Superior temporal gyrus (tissue), 1 donor: ENCODE data around the gene CCDC71.

Experiments
- DNase-seq: peaks from one replicate; pipeline ENCODE4 v3.0.0-alpha.2; 2016; ENCODE audit errors: extremely low spot score

The CCDC71 gene

DNA sequence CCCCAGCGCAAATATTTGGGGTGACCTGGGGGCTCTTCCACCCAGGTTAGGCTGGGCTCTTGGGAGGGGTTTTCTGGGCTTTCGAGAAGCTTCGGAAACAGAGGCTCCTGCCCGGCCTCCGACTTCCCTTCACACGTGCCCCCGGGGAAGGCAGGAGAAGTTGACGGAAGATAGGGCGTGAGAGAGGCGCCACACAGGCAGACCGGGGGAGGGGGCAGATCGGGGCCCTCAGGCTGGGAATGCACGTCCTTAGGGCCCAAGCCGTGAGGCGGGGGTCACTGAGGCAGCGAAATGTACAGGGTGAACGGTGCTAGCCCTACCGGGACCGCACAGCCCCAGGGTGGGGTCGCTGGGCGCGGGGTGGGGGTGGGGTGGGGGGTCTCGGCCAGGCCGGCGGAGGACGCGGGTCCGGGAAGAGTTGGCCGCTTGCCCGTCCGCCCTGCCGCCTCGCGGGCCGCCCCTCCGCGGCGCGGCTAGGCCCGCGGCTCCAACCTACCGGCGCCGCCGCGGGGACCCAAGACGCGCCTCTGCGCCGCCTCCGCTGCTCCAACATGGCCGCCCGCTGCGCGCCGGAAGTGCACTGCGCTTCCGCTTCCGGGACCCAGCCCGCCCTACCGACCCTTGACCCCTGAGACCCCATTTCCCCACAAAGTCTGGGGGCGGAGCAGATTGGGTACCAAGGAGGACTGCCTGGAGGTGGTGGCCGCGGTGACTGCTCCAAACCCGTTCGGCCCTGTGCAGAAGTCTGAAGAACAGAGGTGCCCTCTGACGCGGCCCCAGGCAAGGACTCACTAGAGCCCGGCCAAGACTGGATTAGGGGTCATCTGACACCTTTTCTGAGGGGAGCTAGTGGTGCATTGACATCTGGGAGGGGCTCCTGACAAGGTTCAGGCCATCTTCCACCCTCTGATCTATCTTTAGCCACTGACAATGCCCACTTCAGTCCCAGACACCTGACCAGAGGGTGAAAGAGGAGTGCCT is at the start of gene CCDC71:
Gene CCDC71, minus strand, starts transcription at position 561 of the 981 bp plus-strand sequence. CDS start 2,123 bp downstream, outside the sequence.
- peak; percentile 73 for DNase-seq

DNA sequence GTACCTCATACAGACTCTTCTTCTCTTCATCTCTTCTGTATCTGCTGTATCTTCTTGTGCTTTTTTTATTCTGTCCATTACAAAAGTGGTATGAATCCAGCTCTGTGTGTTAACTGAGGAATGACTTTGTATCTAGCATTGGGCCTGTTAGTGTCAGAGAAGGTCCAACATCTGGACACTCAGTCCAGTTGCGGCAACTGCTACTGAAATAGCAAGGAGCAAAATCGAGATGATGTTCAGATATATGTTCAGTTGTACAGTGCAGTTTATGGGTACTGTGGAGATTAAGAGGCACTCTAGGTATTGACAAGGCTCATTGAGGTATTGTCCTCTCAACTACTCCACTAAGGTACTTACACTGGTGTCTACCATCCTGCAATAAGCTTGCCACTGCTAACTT is 47.9 kb upstream of the CCDC71 start:
- DNase-seq, result no peak

DNA sequence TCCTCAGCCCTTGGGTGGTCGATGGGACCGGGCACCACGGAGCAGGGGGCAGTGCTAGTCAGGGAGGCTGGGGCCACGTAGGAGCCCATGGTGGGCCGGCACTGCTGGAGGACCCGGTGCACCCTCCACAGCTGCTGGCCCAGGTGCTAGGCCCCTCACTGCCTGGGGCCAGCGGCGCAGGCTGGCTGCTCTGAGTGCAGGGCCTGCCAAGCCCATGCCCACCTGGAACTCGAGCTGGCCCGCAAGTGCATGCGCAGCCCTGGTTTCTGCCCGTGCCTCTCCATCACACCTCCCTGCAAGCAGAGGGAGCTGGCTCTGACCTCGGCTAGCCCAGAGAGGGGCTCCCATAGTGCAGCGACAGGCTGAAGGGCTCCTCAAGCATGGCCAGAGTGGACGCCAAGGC is 47.4 kb upstream of the CCDC71 start:
- DNase-seq, result no peak

DNA sequence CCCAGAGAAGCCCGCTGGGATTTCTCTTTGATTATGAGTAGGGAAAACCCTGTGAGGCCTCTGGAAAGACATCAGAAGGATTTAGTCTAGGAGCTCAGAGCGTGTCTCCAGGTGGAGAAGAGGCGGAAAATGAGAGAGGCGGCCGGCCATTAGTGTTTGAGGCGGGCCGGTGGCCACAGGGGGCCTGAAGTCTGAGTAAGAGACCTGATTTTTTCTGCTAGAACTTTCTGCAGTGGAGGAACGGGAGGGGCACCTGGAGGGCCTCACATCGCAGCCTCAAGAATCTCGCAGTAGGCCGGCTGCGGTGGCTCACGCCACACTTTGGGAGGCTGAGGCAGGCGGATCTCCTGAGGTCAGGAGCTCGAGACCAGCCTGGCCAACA is 33.8 kb upstream of the CCDC71 start:
- DNase-seq, result no peak

DNA sequence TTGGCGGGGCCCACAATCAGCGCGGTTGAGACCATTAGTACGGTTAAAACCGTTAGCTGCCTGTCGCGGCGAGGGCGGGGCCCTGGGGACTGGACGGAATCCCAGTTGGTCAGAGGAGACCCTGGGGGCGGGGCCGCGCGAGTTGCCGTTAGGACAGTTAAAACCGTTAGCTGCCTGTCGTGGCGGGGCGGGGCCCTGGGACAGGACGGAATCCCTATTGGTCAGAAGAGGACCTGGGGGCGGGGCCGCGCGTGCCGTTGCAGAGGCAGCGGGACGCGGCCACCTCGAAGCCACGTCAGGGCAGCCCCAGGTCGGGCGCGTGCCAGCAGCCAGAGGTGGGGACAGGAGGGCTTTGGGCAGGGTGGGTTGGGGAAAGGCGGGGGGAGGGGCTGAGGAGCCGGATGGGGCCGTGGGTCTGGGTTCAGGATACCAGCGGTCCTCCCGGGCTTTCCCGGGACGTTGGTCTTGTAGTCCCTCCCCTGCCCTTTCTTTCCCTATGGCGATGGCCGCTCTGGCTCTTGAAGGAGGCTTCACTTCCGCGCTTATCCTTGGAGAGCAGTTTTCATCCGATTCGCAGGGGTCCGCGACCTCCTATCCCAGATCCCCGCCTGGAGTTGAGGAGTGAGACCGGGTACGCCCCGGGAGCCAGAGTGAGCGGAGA is 33.2 kb upstream of the CCDC71 start:
- no peak for DNase-seq

DNA sequence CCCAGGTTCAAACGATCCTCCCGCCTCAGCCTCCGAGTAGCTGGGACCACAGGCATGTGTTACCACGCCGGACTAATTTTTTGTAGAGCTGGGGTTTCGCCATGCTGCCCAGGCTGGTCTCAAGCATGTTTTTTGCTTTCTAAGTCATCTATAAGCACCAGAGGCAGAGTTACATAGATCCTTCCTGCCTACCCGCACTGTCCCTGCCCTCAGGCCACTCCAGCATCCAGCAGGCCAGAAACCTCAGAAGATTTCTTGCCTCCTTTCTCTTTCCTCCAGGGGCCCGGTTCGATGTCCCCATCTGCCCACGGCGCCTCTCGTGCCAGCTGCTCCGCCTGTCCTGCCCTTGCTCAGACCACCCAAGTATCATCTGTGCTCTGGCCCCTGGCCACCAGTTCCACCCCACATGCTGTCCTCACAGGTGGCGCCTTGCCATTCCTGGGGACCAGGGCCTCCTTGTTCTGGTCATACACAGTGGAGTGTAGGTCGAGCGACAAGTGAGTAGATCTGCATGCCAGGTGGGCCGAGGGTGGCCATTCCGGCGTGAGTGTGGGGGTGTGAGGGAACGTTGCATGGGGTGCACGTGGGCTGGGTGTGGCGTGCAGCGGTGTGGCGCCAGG is 32.6 kb upstream of the CCDC71 start:
- no peak for DNase-seq

DNA sequence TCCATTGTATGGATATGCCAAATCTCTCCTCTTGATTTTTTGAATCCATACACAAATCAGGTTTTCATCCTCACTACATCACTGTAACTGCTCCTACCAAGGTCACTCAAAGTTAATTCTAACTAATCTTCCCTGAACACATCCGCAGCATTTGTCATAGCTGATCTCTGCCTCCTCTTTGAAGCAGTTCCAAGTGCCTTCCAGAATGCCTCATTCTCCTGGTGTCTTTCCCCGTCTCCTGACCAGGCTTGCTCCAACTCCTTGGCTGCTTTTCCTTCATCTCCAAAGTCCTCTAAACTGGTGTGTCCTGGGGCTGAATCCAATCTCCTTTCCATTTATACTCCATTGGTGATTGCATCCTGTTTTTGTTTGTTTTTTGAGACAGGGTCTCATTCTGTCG is 32.0 kb upstream of the CCDC71 start:
- DNase-seq, result no peak

DNA sequence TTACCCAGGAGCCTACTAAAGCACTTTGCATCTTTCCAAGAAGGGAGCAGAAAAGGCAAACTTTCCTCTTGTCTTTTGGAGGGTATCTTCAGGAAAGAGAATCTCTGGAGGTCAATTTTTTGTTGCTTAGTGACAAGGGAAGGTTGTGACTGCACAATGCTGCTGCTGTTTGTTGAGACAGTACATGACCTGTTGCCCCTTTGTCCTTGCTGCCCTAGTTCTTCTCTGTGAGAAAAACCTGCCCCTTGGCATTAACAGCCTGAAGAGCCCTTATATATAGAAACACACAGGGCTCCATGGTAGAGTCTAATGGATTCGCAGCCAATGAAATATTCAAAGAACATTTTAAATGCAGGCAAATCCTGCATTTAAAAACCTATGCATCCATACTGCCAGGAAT is 25.6 kb upstream of the CCDC71 start:
- no peak for DNase-seq

DNA sequence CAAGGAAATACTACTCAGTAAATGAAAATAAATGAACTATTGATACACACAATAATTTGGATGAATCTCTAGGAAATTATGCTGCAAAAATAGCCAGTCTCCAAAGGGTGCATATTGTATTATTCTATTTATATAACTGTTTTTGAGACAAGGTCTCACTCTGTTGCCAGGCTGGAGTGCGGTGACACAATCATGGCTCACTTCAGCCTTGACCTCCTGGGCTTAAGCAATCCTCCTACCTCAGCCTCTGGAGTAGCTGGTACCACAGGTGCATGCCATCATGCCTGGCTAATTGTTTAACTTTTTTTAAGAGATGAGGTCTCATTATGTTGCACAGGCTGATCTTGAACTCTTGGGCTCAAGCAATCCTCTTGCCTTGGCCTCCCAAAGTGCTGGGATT is 17.7 kb upstream of the CCDC71 start:
- DNase-seq, result no peak

DNA sequence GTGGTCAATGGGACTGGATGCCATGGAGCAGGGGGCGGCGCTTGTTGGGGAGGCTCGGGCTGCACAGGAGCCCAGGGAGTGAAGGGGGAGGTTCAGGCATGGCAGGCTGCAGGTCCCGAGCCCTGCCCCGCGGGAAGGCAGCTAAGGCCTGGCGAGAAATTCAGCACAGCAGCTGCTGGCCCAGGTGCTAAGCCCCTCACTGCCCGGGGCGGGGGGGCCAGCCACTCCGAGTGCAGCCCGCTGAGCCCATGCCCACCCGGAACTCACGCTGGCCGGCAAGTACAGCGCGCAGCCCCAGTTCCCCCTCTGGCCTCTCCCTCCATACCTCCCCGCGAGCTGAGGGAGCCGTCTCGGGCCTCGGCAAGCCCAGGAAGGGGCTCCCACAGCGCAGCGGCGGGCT is 16.6 kb upstream of the CCDC71 start:
- DNase-seq, result no peak

DNA sequence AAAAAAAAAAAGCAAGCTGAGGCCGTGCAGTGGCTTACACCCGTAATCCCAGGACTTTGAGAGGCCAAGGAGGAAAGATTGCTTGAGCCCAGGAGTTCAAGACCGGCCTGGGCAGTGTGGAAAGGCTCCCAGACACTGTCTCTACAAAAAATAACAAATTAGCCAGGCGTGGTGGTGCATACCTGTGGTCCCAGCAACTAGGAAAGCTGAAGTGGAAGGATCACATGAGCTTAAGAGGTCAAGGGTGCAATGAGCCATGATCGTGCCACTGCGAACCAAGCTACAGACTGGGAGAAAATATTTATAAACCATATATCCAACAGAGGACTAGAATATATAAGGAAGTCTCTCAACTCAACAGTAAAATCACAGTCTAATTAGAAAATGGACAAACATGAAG is 15.2 kb upstream of the CCDC71 start:
- no peak for DNase-seq

DNA sequence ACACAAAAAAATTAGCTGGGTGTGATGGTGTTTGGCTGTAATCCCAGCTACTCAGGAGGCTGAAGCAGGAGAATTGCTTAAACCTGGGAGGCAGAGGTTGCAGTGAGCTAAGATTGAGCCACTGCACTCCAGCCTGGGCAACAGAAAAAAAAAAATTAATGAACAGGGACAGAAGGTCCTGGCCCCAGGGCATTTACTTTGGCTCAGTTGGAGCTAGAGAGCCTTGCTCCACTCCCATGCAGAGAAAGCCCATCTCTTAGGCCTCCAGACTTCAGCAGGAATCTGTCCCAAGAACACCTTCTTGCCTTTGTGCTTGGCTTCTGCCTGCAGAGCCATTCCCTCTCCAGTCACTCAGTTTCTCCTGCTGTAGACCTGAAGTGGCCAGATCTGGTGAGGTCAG is 14.0 kb upstream of the CCDC71 start:
- no peak for DNase-seq

DNA sequence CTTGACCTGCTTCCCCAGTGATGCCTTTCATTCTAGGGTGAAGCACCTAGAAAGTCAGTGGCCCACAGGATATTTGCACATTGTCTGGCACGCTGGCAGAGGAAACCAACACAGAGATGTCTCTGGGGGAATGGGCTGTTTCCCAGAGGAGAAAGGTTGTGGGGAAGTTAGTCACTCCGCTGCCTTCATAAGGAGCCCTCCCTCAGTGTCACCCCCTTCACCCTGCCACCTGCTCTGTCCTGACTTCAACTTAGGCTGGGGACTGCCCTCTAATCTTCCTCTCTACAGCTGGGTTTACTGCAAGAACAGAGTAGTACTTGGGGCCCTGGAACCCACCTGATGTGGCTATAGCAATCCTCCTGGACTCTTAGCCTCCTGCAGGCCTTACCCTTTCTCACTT is 10.9 kb upstream of the CCDC71 start:
- no peak for DNase-seq

DNA sequence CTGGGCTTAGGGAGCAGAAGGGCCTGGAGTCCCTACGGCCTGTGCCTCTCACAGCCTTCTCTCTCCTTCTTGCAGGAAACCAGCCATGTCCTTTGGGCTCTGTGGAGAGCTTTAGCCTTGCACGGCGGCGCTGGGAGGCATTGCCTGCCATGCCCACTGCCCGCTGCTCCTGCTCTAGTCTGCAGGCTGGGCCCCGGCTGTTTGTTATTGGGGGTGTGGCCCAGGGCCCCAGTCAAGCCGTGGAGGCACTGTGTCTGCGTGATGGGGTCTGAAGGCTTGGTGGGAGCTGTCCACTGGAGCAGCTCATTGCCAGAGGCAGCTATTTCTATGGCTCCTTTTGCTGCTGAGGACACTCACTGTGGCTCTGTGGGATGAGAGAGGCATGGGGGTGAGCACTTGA is 9.4 kb upstream of the CCDC71 start:
- DNase-seq, result no peak

DNA sequence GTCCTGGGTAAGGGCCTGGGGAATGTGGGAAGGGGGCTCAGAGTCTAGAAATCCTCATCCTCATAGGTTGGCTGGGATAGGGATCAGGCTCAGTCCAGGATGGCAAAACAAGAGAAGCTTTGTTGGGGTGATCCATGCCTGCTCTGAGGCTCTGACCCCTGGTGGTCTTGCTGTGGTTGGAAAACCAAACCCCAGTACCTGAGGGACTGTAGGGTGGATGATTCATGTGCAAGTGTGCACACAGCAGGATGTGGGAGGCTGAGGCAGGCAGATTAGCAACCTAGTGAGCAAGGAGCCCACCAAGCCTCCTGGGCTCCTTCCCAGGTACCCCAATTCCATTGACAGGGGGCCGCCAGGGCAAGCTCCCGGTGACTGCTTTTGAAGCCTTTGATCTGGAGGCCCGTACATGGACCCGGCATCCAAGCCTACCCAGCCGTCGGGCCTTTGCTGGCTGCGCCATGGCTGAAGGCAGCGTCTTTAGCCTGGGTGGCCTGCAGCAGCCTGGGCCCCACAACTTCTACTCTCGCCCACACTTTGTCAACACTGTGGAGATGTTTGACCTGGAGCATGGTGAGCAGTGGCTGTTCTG is 8.4 kb upstream of the CCDC71 start:
- no peak for DNase-seq

DNA sequence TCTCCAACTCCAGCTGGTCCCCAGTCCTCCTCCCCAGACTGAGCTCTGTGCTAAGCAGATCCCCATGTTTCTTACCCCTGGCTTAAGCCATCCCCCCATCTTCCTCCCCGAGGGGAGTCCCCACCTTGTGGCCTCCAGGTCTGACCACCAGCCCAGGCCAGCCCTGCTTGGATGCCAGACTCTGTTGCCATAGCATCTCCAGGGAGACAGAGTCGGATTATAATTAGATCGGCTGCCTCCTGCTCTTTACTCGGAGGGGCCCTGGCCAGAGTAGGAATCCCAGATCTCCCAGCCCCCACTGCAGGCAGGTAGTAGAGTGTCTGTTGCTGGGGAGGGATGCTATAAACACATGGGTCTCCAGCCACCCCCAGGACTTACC is 7.7 kb upstream of the CCDC71 start:
- DNase-seq, result no peak

DNA sequence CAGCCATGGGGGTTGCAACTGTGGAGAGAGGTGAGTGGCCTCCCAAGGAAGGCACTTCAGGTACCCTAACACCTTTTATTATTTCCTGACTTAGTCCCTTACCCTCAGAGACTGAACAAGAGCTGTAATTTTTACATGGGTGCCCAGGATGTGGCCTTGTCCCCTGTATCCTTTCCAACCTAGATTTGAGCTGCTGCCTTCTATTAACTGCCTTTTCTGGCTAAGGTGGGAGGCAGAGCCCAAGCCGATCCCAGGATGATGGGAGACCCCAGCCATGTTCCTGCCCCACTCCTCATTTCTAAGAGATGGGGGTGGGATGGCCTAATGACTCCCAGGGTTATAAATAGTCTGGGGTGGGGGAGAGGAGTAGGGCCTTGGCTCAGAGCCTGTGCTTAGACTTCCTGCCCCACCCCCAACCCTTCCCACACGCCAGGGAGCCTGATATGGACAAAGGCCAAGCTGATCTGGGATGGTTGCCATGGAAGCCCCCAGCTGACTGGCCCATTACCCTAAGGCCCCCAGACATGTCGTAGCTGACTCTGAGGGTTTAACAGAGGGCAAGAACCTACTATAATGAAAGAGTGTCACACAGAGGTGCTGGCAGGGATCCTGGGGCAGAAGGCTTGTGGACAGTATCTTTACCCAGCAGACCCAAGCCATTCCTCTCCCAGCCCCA is 7.1 kb upstream of the CCDC71 start:
- no peak for DNase-seq

DNA sequence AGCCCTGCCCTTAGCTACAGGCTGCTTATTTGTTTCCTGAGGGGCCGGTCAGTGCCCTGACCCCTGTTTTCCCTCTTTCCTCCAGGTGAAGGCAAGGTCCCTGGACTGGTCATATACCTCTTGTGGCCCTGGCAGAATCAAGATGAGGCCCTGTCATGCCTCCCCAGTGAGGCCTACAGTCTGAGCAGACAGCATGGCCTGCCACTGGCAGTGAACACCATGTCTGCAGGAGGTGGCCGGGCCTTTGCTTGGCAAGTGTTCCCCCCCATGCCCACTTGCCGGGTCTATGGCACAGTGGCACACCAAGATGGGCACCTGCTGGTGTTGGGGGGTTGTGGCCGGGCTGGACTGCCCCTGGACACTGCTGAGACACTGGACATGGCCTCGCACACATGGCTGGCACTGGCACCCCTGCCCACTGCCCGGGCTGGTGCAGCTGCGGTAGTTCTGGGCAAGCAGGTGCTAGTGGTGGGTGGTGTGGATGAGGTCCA is 6.5 kb upstream of the CCDC71 start:
- no peak for DNase-seq

DNA sequence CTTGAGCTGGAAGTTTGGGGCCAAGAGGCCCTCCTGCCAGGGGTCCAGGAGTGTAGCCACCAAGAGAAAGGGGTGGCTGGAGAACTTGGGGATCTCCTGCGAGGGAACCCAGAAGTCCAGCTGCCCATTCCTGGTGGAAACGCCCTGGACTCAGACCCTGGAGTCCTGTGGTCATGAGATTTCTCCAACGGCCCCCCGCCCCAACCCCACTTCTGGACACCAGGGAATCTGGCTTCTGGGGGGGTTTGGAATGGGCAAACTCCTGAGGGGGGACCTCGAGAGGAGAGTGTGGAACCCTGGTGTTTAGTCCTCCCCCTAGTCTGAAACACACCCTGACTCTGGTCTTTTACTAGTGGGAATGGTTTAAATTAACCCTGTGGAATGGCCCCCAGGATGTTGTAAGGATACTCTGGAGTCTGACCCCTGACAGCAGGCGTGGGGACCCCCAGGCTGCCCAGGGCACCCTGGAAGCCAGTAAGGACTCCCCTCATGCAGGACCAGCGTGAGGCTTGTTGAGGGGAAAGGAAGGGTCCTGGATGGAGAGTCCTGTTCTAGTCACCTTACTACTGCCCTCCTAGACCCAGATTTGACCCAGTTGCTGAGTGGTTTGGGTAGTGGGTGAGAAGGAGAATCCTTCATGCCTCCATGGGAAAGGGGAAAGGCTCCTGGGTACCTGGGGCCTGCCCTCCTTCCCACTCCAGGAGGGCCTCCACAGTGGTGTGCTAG is 5.8 kb upstream of the CCDC71 start:
- DNase-seq, result no peak

DNA sequence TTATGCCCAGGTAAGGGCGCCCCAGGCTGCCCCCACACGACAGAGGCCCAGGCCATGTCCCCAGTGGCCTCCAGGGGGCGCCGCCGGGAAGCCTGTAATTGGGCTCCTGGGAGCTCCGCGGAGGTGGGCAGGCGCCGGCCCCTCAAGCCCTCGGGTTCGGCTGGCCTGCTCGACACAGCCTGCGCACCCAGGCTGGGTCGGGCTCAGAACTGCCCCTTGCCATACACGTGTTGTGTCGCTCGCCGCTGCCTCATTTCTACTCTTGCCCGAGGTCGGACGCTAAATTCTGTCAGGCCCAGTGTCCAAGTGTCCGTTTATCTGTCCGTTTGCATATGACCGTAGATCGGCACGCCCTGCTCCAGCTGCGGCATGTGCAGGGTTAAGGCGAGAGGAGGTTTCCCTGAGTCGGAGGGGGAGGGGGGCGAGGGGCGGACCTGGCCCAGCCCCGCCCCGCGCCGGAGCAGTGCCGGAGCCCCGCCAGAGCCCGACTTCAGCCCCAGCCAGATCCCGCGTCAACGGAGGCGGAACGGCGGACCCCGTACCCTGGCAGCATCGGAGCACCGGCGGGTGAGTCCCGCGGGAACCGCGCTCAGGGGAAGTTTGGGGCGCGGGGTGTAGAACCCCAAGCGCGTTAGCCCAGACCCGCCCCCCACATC is 5.1 kb upstream of the CCDC71 start, which contains the start of gene KLHDC8B:
Gene KLHDC8B, plus strand, starts transcription at position 480 of the 656 bp plus-strand sequence. CDS start 1,172 bp downstream, outside the sequence.
- DNase-seq, result peak; percentile 71
